OCI-LY1 (cell line): ENCODE data around the gene ST6GAL1.

Source experiments
- EZH2 ChIP-seq: fragments of 200-600 bp; sonication (generic), shearing (Covaris generic); IDR thresholded peaks from 2 replicates; pipeline ENCODE4 v1.8.0; 2017; ENCODE audit warnings: borderline replicate concordance, mixed run types, mild to moderate bottlenecking, antibody characterized with exemption, low read length, moderate library complexity, mixed read lengths
- TF ChIP-seq, protein P1 (sequence below): fragments of 200-600 bp; sonication (generic), shearing (Covaris generic); IDR thresholded peaks from 2 replicates; pipeline ENCODE4 v1.5.1; 2017; ENCODE audit warnings: mild to moderate bottlenecking, antibody characterized with exemption, low read length, moderate library complexity, mixed read lengths

DNA sequence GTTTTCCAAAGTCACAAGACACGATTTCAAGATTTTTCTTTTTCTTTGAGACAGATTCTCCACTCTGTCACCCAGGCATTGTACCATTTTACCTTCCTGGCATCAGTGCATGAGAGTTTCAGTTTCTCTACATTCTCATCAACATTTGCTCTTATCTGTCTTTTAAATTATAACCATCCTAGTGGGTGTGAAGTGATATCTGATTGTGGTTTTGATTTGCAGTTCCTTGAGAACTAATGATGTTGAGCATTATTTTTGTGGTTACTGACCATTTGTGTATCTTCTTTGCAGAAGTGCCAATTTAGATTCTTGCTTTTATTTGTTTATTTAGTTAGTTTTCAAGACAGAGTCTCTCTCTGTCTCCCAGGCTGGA, 46.7 kb upstream of the ST6GAL1 start:
- TF ChIP-seq, protein P1, sequence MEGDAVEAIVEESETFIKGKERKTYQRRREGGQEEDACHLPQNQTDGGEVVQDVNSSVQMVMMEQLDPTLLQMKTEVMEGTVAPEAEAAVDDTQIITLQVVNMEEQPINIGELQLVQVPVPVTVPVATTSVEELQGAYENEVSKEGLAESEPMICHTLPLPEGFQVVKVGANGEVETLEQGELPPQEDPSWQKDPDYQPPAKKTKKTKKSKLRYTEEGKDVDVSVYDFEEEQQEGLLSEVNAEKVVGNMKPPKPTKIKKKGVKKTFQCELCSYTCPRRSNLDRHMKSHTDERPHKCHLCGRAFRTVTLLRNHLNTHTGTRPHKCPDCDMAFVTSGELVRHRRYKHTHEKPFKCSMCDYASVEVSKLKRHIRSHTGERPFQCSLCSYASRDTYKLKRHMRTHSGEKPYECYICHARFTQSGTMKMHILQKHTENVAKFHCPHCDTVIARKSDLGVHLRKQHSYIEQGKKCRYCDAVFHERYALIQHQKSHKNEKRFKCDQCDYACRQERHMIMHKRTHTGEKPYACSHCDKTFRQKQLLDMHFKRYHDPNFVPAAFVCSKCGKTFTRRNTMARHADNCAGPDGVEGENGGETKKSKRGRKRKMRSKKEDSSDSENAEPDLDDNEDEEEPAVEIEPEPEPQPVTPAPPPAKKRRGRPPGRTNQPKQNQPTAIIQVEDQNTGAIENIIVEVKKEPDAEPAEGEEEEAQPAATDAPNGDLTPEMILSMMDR: no peak
- no peak for TF ChIP-seq EZH2
